LNCAP (cell line): ENCODE results near the gene KCTD11.

Experiments
- CTCF ChIP-seq: fragments of 450-650 bp; IDR thresholded peaks from 2 replicates; pipeline ENCODE4 v1.5.1; 2017; ENCODE audit warnings: mild to moderate bottlenecking

Gene KCTD11

GRCh38 chr17:7392696-7393612 is 41.0 kb downstream of the KCTD11 start:
- TF ChIP-seq CTCF = no peak

GRCh38 chr17:7393613-7394451 is 41.9 kb downstream of the KCTD11 start:
- TF ChIP-seq CTCF = no peak

- TF ChIP-seq CTCF = no peak; the same call in 1 of the 2 replicates
Measured at GRCh38 chr17:7394452-7395191, 42.7 kb downstream of the KCTD11 start, which contains the start of gene PLSCR3. PLSCR3 (minus strand) TSS chr17:7394525; CDS start chr17:7394110, 415 bp downstream.

GRCh38 chr17:7396147-7396546 is 44.2 kb downstream of the KCTD11 start:
- TF ChIP-seq CTCF = no peak

GRCh38 chr17:7398612-7399011 is 46.6 kb downstream of the KCTD11 start:
- no peak for TF ChIP-seq CTCF

- no peak for TF ChIP-seq CTCF
Measured at GRCh38 chr17:7403043-7403726, 51.2 kb downstream of the KCTD11 start.

- TF ChIP-seq CTCF = no peak
Measured at GRCh38 chr17:7403727-7403976, 51.7 kb downstream of the KCTD11 start.
